B cell (primary cell): ENCODE data around the gene IDH2.

Experiments
- CTCF ChIP-seq: fragments of 200-600 bp; IDR thresholded peaks from one replicate; pipeline ENCODE4 v1.8.0; 2022; ENCODE audit warnings: antibody characterized with exemption, mild to moderate bottlenecking
- EZH2 ChIP-seq: IDR thresholded peaks from 2 replicates; pipeline ENCODE4 v1.6.1; 2012; ENCODE audit warnings: borderline replicate concordance, low read depth, mild to moderate bottlenecking, moderate library complexity, low read length; ENCODE audit not compliant: insufficient read depth, poor library complexity, severe bottlenecking

GRCh38 chr15:90149609-90150340 is 47.5 kb upstream of the IDH2 start:
- TF ChIP-seq CTCF: no peak
- no peak for TF ChIP-seq EZH2
